ENCODE data around the gene C1S.

The C1S gene

DNA sequence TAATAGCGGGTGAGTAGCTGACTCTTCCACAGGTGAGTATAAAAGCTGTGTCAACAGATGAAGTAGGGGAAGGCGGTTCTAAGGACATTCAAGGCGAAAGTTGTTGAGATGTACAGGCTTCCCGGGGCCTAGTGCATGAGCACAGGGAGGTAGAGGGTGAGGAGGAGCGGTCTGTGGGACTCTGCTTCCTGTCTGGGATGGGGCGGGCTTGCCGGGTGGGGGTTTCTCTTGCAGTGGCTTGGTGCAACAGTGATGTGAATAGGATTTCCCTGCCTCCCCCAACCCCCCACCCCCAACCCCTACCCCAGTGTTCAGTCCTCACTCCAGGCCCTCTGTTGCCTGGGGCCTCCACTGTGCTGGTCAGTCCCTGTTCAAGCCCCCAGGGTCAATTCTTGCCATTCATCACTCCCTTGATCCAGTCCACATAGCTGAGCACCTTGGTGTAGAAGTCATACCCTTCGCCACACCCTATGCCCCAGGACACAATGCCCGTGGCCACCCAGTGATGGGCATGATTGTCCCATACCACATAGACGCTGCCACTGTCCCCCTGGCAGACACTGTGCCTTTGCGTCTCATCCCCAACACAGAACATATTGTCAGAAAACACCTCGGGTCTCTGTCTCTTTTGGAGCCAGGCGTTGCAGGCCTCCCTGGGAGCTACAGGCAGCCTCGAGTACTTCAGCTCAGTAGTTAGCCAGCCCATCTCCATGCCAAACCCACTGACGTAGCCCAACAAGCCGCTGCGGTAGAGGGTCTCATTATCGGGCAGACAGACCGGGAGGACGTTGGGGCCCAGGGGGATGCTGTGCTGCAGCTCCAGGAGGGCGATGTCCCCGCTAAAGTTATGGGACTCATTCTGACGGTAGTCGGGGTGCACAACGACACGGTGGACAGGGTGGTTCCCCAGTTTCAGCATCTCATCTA, 35.8 kb downstream of the C1S start:
- H3K79me1 ChIP-seq (ENCODE audit: low read length), result no peaks in the 10 kb centered on the region
- peaks cover 7 to 9% of the 10 kb centered on the region in 2 experiments for H3K36me3 ChIP-seq (ENCODE audit: control insufficient read depth in 1 of 2, insufficient read depth in 2 of 2, low read length in 2 of 2)
- no CpG with 5 or more reads among the region's 26 CpGs for WGBS (ENCODE audit: extremely low coverage, insufficient coverage, insufficient read length)
- no peak overlapping the region for H3K27ac ChIP-seq (ENCODE audit: low read depth, low read length)
- H3K18ac ChIP-seq (ENCODE audit: low read length), result no peak overlapping the region
- H4K91ac ChIP-seq (ENCODE audit: low read depth, low read length), result no peak overlapping the region
- no peak overlapping the region for H3K4me3 ChIP-seq (ENCODE audit: low read depth, low read length)
- no peak overlapping the region for H3K14ac ChIP-seq (ENCODE audit: low read length)
- H3K23ac ChIP-seq (ENCODE audit: low read length), result no peak overlapping the region
- H2AFZ ChIP-seq (ENCODE audit: insufficient read depth, low read length, poor library complexity), result no peak overlapping the region
- no peak overlapping the region for H2BK12ac ChIP-seq (ENCODE audit: low read length)
- no peak overlapping the region for H3K4ac ChIP-seq (ENCODE audit: low read depth, low read length)
- H2BK120ac ChIP-seq (ENCODE audit: insufficient read depth, low read length, poor library complexity), result no peak overlapping the region
- no peaks in the 10 kb centered on the region for H3K27me3 ChIP-seq (ENCODE audit: insufficient read depth, low read length)
- peak overlapping the region; percentile 31 for H3K9ac ChIP-seq (ENCODE audit: low read length)
- H3K4me1 ChIP-seq (ENCODE audit: control insufficient read depth in 1 of 2, insufficient read depth in 2 of 2, low read length in 2 of 2), result no peaks in the 10 kb centered on the region
- H3K9me3 ChIP-seq (ENCODE audit: insufficient read depth, low read depth, low read length), result no peaks in the 10 kb centered on the region
- DNase-seq, result peak; percentile 33 to 66
- H2AK5ac ChIP-seq (ENCODE audit: low read length), result no peak overlapping the region
- H3K79me2 ChIP-seq (ENCODE audit: control insufficient read depth, insufficient read depth, low read length, poor library complexity), result no peaks in the 10 kb centered on the region
- H4K12ac ChIP-seq (ENCODE audit: low read depth, low read length), result no peak overlapping the region
- H2BK5ac ChIP-seq (ENCODE audit: low read depth, low read length, poor library complexity), result no peak overlapping the region
- no peak overlapping the region for H4K8ac ChIP-seq (ENCODE audit: low read depth, low read length)
- H3K4me2 ChIP-seq (ENCODE audit: low read length), result no peak overlapping the region

DNA sequence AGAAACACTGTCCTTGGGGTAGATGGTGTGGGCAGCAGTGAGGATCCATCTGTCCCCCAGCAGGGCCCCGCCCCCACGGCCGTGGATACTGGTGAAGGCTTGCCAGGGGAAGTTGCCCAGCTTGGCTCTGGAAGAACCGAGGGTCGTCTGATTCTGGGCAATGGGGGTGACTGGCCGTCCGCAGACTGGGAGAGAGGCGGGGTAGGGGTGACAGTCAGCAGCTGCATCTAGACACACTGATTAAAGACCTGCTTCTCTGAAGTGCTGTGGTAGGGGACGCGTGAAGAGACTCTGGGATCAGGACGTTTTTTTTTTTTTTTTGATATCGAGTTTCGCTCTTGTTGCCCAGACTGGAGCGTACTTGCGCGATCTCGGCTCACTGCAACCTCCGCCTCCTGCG, 36.5 kb downstream of the C1S start:
- Histone ChIP-seq H3K27me3 (ENCODE audit: insufficient read depth, low read length) (no peaks in the 10 kb centered on the region), H3K27ac (ENCODE audit: low read depth, low read length) (no peak overlapping the region), H3K9ac (ENCODE audit: low read length) (no peak overlapping the region), H3K23ac (ENCODE audit: low read length) (no peak overlapping the region), H3K9me3 (ENCODE audit: insufficient read depth, low read depth, low read length) (no peaks in the 10 kb centered on the region), H3K4me1 (ENCODE audit: control insufficient read depth in 1 of 2, insufficient read depth in 2 of 2, low read length in 2 of 2) (no peaks in the 10 kb centered on the region), H2BK5ac (ENCODE audit: low read depth, low read length, poor library complexity) (no peak overlapping the region), H3K79me2 (ENCODE audit: control insufficient read depth, insufficient read depth, low read length, poor library complexity) (no peaks in the 10 kb centered on the region), H3K4me3 (ENCODE audit: low read depth, low read length) (no peak overlapping the region), H3K14ac (ENCODE audit: low read length) (no peak overlapping the region), H2AK5ac (ENCODE audit: low read length) (no peak overlapping the region), H2AFZ (ENCODE audit: insufficient read depth, low read length, poor library complexity) (no peak overlapping the region), H3K79me1 (ENCODE audit: low read length) (no peaks in the 10 kb centered on the region), H3K36me3 (ENCODE audit: control insufficient read depth in 1 of 2, insufficient read depth in 2 of 2, low read length in 2 of 2) (peaks cover 9 to 12% of the 10 kb centered on the region in 2 experiments), H4K8ac (ENCODE audit: low read depth, low read length) (no peak overlapping the region), H4K91ac (ENCODE audit: low read depth, low read length) (no peak overlapping the region), H2BK12ac (ENCODE audit: low read length) (no peak overlapping the region), H4K12ac (ENCODE audit: low read depth, low read length) (no peak overlapping the region), H3K4ac (ENCODE audit: low read depth, low read length) (no peak overlapping the region), H3K4me2 (ENCODE audit: low read length) (no peak overlapping the region), H2BK120ac (ENCODE audit: insufficient read depth, low read length, poor library complexity) (no peak overlapping the region), H3K18ac (ENCODE audit: low read length) (no peak overlapping the region)
- no CpG with 5 or more reads among the region's 19 CpGs for WGBS (ENCODE audit: extremely low coverage, insufficient coverage, insufficient read length)
- no peak for DNase-seq

DNA sequence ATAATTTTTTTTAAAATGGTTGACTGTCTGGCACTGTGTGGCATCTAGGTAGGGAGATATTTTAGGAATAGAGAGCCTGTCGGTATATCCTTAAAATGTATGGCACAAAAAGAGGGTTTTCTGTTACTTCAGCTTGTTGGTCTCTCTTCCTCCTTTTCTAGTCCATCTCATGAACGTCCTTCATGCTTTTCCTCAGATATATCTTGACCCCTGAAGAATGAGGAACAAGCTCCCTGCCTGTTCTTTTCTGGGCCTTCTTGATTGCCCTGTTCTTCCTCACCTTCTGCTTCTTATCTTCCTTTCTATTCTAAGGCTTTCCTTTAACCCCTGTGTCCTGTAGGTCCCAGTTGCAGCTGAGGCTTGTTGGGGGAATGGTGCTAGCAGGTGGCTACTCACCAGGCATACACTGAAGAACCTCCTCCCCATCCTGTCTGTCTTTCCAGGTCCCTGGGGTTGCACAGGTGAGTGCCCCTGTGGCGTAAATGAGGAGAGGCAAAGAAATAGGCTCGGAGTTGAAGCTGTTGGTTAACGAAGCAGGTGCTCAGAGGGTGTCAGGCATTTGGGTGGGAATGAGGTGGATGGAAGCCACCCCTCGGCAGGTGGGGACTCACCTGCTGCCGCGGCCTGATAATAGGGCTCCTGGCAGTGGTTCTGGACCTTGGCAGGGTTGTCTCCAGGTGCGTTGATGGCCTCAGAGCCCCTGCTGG, 38.9 kb downstream of the C1S start:
- Histone ChIP-seq H3K36me3 (ENCODE audit: control insufficient read depth in 1 of 2, insufficient read depth in 2 of 2, low read length in 2 of 2) (peaks cover 9 to 16% of the 10 kb centered on the region in 2 experiments), H3K4me1 (ENCODE audit: control insufficient read depth in 1 of 2, insufficient read depth in 2 of 2, low read length in 2 of 2) (no peaks in the 10 kb centered on the region), H4K12ac (ENCODE audit: low read depth, low read length) (no peak overlapping the region), H3K4me2 (ENCODE audit: low read length) (no peak overlapping the region), H2BK12ac (ENCODE audit: low read length) (no peak overlapping the region), H3K79me2 (ENCODE audit: control insufficient read depth, insufficient read depth, low read length, poor library complexity) (no peaks in the 10 kb centered on the region), H4K91ac (ENCODE audit: low read depth, low read length) (no peak overlapping the region), H3K79me1 (ENCODE audit: low read length) (no peaks in the 10 kb centered on the region), H3K4ac (ENCODE audit: low read depth, low read length) (no peak overlapping the region), H4K8ac (ENCODE audit: low read depth, low read length) (no peak overlapping the region), H3K9me3 (ENCODE audit: insufficient read depth, low read depth, low read length) (no peaks in the 10 kb centered on the region), H3K9ac (ENCODE audit: low read length) (no peak overlapping the region), H2BK5ac (ENCODE audit: low read depth, low read length, poor library complexity) (no peak overlapping the region), H3K23ac (ENCODE audit: low read length) (no peak overlapping the region), H3K18ac (ENCODE audit: low read length) (no peak overlapping the region), H2BK120ac (ENCODE audit: insufficient read depth, low read length, poor library complexity) (no peak overlapping the region), H3K4me3 (ENCODE audit: low read depth, low read length) (no peak overlapping the region), H3K27me3 (ENCODE audit: insufficient read depth, low read length) (no peaks in the 10 kb centered on the region), H2AK5ac (ENCODE audit: low read length) (no peak overlapping the region), H3K27ac (ENCODE audit: low read depth, low read length) (no peak overlapping the region), H3K14ac (ENCODE audit: low read length) (no peak overlapping the region), H2AFZ (ENCODE audit: insufficient read depth, low read length, poor library complexity) (no peak overlapping the region)
- DNase-seq, result no peak
- no CpG with 5 or more reads among the region's 9 CpGs for WGBS (ENCODE audit: extremely low coverage, insufficient coverage, insufficient read length)

DNA sequence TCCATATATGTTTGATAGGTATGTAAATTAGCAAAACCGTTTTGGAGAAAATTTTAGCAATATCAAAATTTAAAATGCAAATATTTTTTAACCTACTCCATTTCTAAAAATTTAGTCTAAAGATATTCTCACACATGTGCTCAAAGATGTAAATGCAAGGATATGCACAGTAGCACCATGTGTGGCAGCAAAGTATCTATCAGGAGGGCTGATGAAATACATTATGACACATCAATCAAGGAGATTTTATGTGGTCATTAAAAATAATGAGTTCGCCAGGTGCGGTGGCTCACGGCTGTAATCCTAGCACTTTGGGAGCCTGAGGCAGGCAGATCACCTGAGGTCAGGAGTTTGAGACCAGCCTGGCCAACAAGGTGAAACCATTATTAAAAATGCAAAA, 39.7 kb downstream of the C1S start:
- no peak overlapping the region for H3K9ac ChIP-seq (ENCODE audit: low read length)
- H4K91ac ChIP-seq (ENCODE audit: low read depth, low read length), result no peak overlapping the region
- no peak overlapping the region for H3K14ac ChIP-seq (ENCODE audit: low read length)
- H3K4me1 ChIP-seq (ENCODE audit: control insufficient read depth in 1 of 2, insufficient read depth in 2 of 2, low read length in 2 of 2), result no peaks in the 10 kb centered on the region
- no CpG with 5 or more reads among the region's 4 CpGs for WGBS (ENCODE audit: extremely low coverage, insufficient coverage, insufficient read length)
- H3K9me3 ChIP-seq (ENCODE audit: insufficient read depth, low read depth, low read length), result no peaks in the 10 kb centered on the region
- no peak overlapping the region for H3K4me3 ChIP-seq (ENCODE audit: low read depth, low read length)
- no peak overlapping the region for H2AFZ ChIP-seq (ENCODE audit: insufficient read depth, low read length, poor library complexity)
- H3K4ac ChIP-seq (ENCODE audit: low read depth, low read length), result no peak overlapping the region
- H2AK5ac ChIP-seq (ENCODE audit: low read length), result no peak overlapping the region
- H3K18ac ChIP-seq (ENCODE audit: low read length), result no peak overlapping the region
- H3K79me1 ChIP-seq (ENCODE audit: low read length), result no peaks in the 10 kb centered on the region
- no peaks in the 10 kb centered on the region for H3K27me3 ChIP-seq (ENCODE audit: insufficient read depth, low read length)
- no peak overlapping the region for H3K27ac ChIP-seq (ENCODE audit: low read depth, low read length)
- peaks cover 9 to 18% of the 10 kb centered on the region in 2 experiments for H3K36me3 ChIP-seq (ENCODE audit: control insufficient read depth in 1 of 2, insufficient read depth in 2 of 2, low read length in 2 of 2)
- no peak overlapping the region for H2BK12ac ChIP-seq (ENCODE audit: low read length)
- H4K8ac ChIP-seq (ENCODE audit: low read depth, low read length), result no peak overlapping the region
- no peak for DNase-seq
- H4K12ac ChIP-seq (ENCODE audit: low read depth, low read length), result no peak overlapping the region
- no peaks in the 10 kb centered on the region for H3K79me2 ChIP-seq (ENCODE audit: control insufficient read depth, insufficient read depth, low read length, poor library complexity)
- H3K4me2 ChIP-seq (ENCODE audit: low read length), result no peak overlapping the region
- H2BK5ac ChIP-seq (ENCODE audit: low read depth, low read length, poor library complexity), result no peak overlapping the region
- no peak overlapping the region for H2BK120ac ChIP-seq (ENCODE audit: insufficient read depth, low read length, poor library complexity)
- H3K23ac ChIP-seq (ENCODE audit: low read length), result no peak overlapping the region
